Measurements from ENCODE around the gene HSD11B1L.

Gene HSD11B1L

GRCh38 chr19:5645409-5645808, 35.4 kb upstream of the HSD11B1L start:
- Histone ChIP-seq H3K4me1 (ENCODE audit: control insufficient read depth, insufficient read depth, low read length) (no peaks in the 10 kb centered on the region), H3K4me3 (ENCODE audit: low read length in 2 of 2) (no peak overlapping the region), H3K27me3 (ENCODE audit: control insufficient read depth in 1 of 2, insufficient read depth in 2 of 2, low read length in 2 of 2) (no peaks in the 10 kb centered on the region), H3K27ac (ENCODE audit: low read length) (no peak overlapping the region), H3K9me3 (ENCODE audit: control insufficient read depth in 2 of 2, low read length in 2 of 2) (no peaks in the 10 kb centered on the region), H3K9ac (ENCODE audit: low read length in 2 of 2) (no peak overlapping the region), H3K36me3 (ENCODE audit: control insufficient read depth in 2 of 2, insufficient read depth in 2 of 2, low read length in 2 of 2) (peaks cover 44 to 50% of the 10 kb centered on the region in 2 donors)

- Histone ChIP-seq H3K4me3 (ENCODE audit: low read length in 2 of 2) (no peak overlapping the region), H3K9ac (ENCODE audit: low read length in 2 of 2) (no peak overlapping the region), H3K27ac (ENCODE audit: low read length) (no peak overlapping the region), H3K36me3 (ENCODE audit: control insufficient read depth in 2 of 2, insufficient read depth in 2 of 2, low read length in 2 of 2) (peaks cover 54 to 58% of the 10 kb centered on the region in 2 donors), H3K4me1 (ENCODE audit: control insufficient read depth, insufficient read depth, low read length) (no peaks in the 10 kb centered on the region), H3K9me3 (ENCODE audit: control insufficient read depth in 2 of 2, low read length in 2 of 2) (no peaks in the 10 kb centered on the region), H3K27me3 (ENCODE audit: control insufficient read depth in 1 of 2, insufficient read depth in 2 of 2, low read length in 2 of 2) (no peaks in the 10 kb centered on the region)
Measured at GRCh38 chr19:5646703-5647102, 34.1 kb upstream of the HSD11B1L start.

- no peak overlapping the region for H3K9ac ChIP-seq (ENCODE audit: low read length in 2 of 2)
- no peaks in the 10 kb centered on the region for H3K9me3 ChIP-seq (ENCODE audit: control insufficient read depth in 2 of 2, low read length in 2 of 2)
- no peak overlapping the region for H3K27ac ChIP-seq (ENCODE audit: low read length)
- H3K4me3 ChIP-seq (ENCODE audit: low read length in 2 of 2), result no peak overlapping the region
- no peaks in the 10 kb centered on the region for H3K4me1 ChIP-seq (ENCODE audit: control insufficient read depth, insufficient read depth, low read length)
- peaks cover 63 to 64% of the 10 kb centered on the region in 2 donors for H3K36me3 ChIP-seq (ENCODE audit: control insufficient read depth in 2 of 2, insufficient read depth in 2 of 2, low read length in 2 of 2)
- H3K27me3 ChIP-seq (ENCODE audit: control insufficient read depth in 1 of 2, insufficient read depth in 2 of 2, low read length in 2 of 2), result no peaks in the 10 kb centered on the region
Measured at GRCh38 chr19:5648464-5648863, 32.4 kb upstream of the HSD11B1L start.

- Histone ChIP-seq H3K9ac (ENCODE audit: low read length in 2 of 2) (no peak overlapping the region), H3K27ac (ENCODE audit: low read length) (no peak overlapping the region), H3K4me3 (ENCODE audit: low read length in 2 of 2) (no peak overlapping the region), H3K4me1 (ENCODE audit: control insufficient read depth, insufficient read depth, low read length) (no peaks in the 10 kb centered on the region), H3K36me3 (ENCODE audit: control insufficient read depth in 2 of 2, insufficient read depth in 2 of 2, low read length in 2 of 2) (peaks cover 67 to 77% of the 10 kb centered on the region in 2 donors), H3K27me3 (ENCODE audit: control insufficient read depth in 1 of 2, insufficient read depth in 2 of 2, low read length in 2 of 2) (no peaks in the 10 kb centered on the region), H3K9me3 (ENCODE audit: control insufficient read depth in 2 of 2, low read length in 2 of 2) (no peaks in the 10 kb centered on the region)
Measured at GRCh38 chr19:5651361-5651760, 29.5 kb upstream of the HSD11B1L start.

GRCh38 chr19:5652261-5652660, 28.6 kb upstream of the HSD11B1L start:
- Histone ChIP-seq H3K36me3 (ENCODE audit: control insufficient read depth in 2 of 2, insufficient read depth in 2 of 2, low read length in 2 of 2) (peaks cover 64 to 73% of the 10 kb centered on the region in 2 donors), H3K4me3 (ENCODE audit: low read length in 2 of 2) (no peak overlapping the region)

GRCh38 chr19:5654931-5655330, 25.9 kb upstream of the HSD11B1L start:
- H3K4me3 ChIP-seq (ENCODE audit: low read length in 2 of 2), result no peak overlapping the region
- peaks cover 69 to 71% of the 10 kb centered on the region in 2 donors for H3K36me3 ChIP-seq (ENCODE audit: control insufficient read depth in 2 of 2, insufficient read depth in 2 of 2, low read length in 2 of 2)
- H3K9ac ChIP-seq (ENCODE audit: low read length in 2 of 2), result no peak overlapping the region
- no peak overlapping the region for H3K27ac ChIP-seq (ENCODE audit: low read length)
- H3K27me3 ChIP-seq (ENCODE audit: control insufficient read depth in 1 of 2, insufficient read depth in 2 of 2, low read length in 2 of 2), result no peaks in the 10 kb centered on the region
- H3K9me3 ChIP-seq (ENCODE audit: control insufficient read depth in 2 of 2, low read length in 2 of 2), result no peaks in the 10 kb centered on the region
- H3K4me1 ChIP-seq (ENCODE audit: control insufficient read depth, insufficient read depth, low read length), result no peaks in the 10 kb centered on the region

More at GRCh38 chr19:5652261-5652660, 28.6 kb upstream of the HSD11B1L start:
- no peak overlapping the region for H3K9ac ChIP-seq (ENCODE audit: low read length in 2 of 2)
- H3K9me3 ChIP-seq (ENCODE audit: control insufficient read depth in 2 of 2, low read length in 2 of 2), result no peaks in the 10 kb centered on the region
- H3K4me1 ChIP-seq (ENCODE audit: control insufficient read depth, insufficient read depth, low read length), result no peaks in the 10 kb centered on the region
- H3K27ac ChIP-seq (ENCODE audit: low read length), result no peak overlapping the region
- no peaks in the 10 kb centered on the region for H3K27me3 ChIP-seq (ENCODE audit: control insufficient read depth in 1 of 2, insufficient read depth in 2 of 2, low read length in 2 of 2)

- no peaks in the 10 kb centered on the region for H3K4me1 ChIP-seq (ENCODE audit: control insufficient read depth, insufficient read depth, low read length)
Measured at GRCh38 chr19:5655412-5655811, 25.4 kb upstream of the HSD11B1L start.

GRCh38 chr19:5661483-5661882, 19.3 kb upstream of the HSD11B1L start:
- H3K27me3 ChIP-seq (ENCODE audit: control insufficient read depth in 1 of 2, insufficient read depth in 2 of 2, low read length in 2 of 2), result no peaks in the 10 kb centered on the region
- H3K9me3 ChIP-seq (ENCODE audit: control insufficient read depth in 2 of 2, low read length in 2 of 2), result no peaks in the 10 kb centered on the region
- H3K27ac ChIP-seq (ENCODE audit: low read length), result no peak overlapping the region
- H3K4me3 ChIP-seq (ENCODE audit: low read length in 2 of 2), result no peak overlapping the region
- H3K9ac ChIP-seq (ENCODE audit: low read length in 2 of 2), result no peak overlapping the region
- H3K4me1 ChIP-seq (ENCODE audit: control insufficient read depth, insufficient read depth, low read length), result no peaks in the 10 kb centered on the region
- peaks cover 61 to 73% of the 10 kb centered on the region in 2 donors for H3K36me3 ChIP-seq (ENCODE audit: control insufficient read depth in 2 of 2, insufficient read depth in 2 of 2, low read length in 2 of 2)

More at GRCh38 chr19:5655412-5655811, 25.4 kb upstream of the HSD11B1L start:
- H3K36me3 ChIP-seq (ENCODE audit: control insufficient read depth in 2 of 2, insufficient read depth in 2 of 2, low read length in 2 of 2), result peaks cover 69 to 73% of the 10 kb centered on the region in 2 donors
- H3K27ac ChIP-seq (ENCODE audit: low read length), result no peak overlapping the region
- no peaks in the 10 kb centered on the region for H3K9me3 ChIP-seq (ENCODE audit: control insufficient read depth in 2 of 2, low read length in 2 of 2)
- no peak overlapping the region for H3K4me3 ChIP-seq (ENCODE audit: low read length in 2 of 2)
- H3K9ac ChIP-seq (ENCODE audit: low read length in 2 of 2), result no peak overlapping the region
- H3K27me3 ChIP-seq (ENCODE audit: control insufficient read depth in 1 of 2, insufficient read depth in 2 of 2, low read length in 2 of 2), result no peaks in the 10 kb centered on the region

GRCh38 chr19:5663904-5664303, 16.9 kb upstream of the HSD11B1L start:
- H3K36me3 ChIP-seq (ENCODE audit: control insufficient read depth in 2 of 2, insufficient read depth in 2 of 2, low read length in 2 of 2), result peaks cover 63 to 77% of the 10 kb centered on the region in 2 donors
- H3K27me3 ChIP-seq (ENCODE audit: control insufficient read depth in 1 of 2, insufficient read depth in 2 of 2, low read length in 2 of 2), result no peaks in the 10 kb centered on the region
- H3K27ac ChIP-seq (ENCODE audit: low read length), result no peak overlapping the region
- H3K9ac ChIP-seq (ENCODE audit: low read length in 2 of 2), result no peak overlapping the region
- H3K4me1 ChIP-seq (ENCODE audit: control insufficient read depth, insufficient read depth, low read length), result no peaks in the 10 kb centered on the region
- H3K4me3 ChIP-seq (ENCODE audit: low read length in 2 of 2), result no peak overlapping the region
- no peaks in the 10 kb centered on the region for H3K9me3 ChIP-seq (ENCODE audit: control insufficient read depth in 2 of 2, low read length in 2 of 2)

GRCh38 chr19:5664515-5664914, 16.3 kb upstream of the HSD11B1L start:
- Histone ChIP-seq H3K9ac (ENCODE audit: low read length in 2 of 2) (no peak overlapping the region), H3K36me3 (ENCODE audit: control insufficient read depth in 2 of 2, insufficient read depth in 2 of 2, low read length in 2 of 2) (peaks cover 69 to 80% of the 10 kb centered on the region in 2 donors), H3K4me1 (ENCODE audit: control insufficient read depth, insufficient read depth, low read length) (no peaks in the 10 kb centered on the region), H3K27me3 (ENCODE audit: control insufficient read depth in 1 of 2, insufficient read depth in 2 of 2, low read length in 2 of 2) (no peaks in the 10 kb centered on the region), H3K9me3 (ENCODE audit: control insufficient read depth in 2 of 2, low read length in 2 of 2) (no peaks in the 10 kb centered on the region), H3K4me3 (ENCODE audit: low read length in 2 of 2) (no peak overlapping the region), H3K27ac (ENCODE audit: low read length) (no peak overlapping the region)

GRCh38 chr19:5665781-5666513, 14.9 kb upstream of the HSD11B1L start:
- Histone ChIP-seq H3K27ac (ENCODE audit: low read length) (no peak overlapping the region), H3K4me1 (ENCODE audit: control insufficient read depth, insufficient read depth, low read length) (no peaks in the 10 kb centered on the region), H3K9ac (ENCODE audit: low read length in 2 of 2) (no peak overlapping the region), H3K9me3 (ENCODE audit: control insufficient read depth in 2 of 2, low read length in 2 of 2) (no peaks in the 10 kb centered on the region), H3K36me3 (ENCODE audit: control insufficient read depth in 2 of 2, insufficient read depth in 2 of 2, low read length in 2 of 2) (peaks cover 62 to 69% of the 10 kb centered on the region in 2 donors), H3K4me3 (ENCODE audit: low read length in 2 of 2) (no peak overlapping the region), H3K27me3 (ENCODE audit: control insufficient read depth in 1 of 2, insufficient read depth in 2 of 2, low read length in 2 of 2) (no peaks in the 10 kb centered on the region)
